HAP-1 (cell line): ENCODE results near the gene PDCD2L.

ENCODE experiments used
- DNase-seq, 2 experiments: peaks; one replicate each; pipeline ENCODE4 v3.0.0-alpha.2; 2016 to 2020; ENCODE audit warnings: low spot score in 2 of 2
- H3K27me3 ChIP-seq: fragments of 250-450 bp; sonication (Bioruptor Pico); 2 replicates; pipeline ENCODE4 v1.5.1; 2020; ENCODE audit warnings: low read depth, mild to moderate bottlenecking, moderate library complexity
- H3K36me3 ChIP-seq: fragments of 250-450 bp; sonication (Bioruptor Pico); replicated peaks from 2 replicates; pipeline ENCODE4 v1.5.1; 2020; ENCODE audit warnings: mild to moderate bottlenecking
- H3K4me1 ChIP-seq: fragments of 250-450 bp; sonication (Bioruptor Pico); 2 replicates; pipeline ENCODE4 v1.5.1; 2020; ENCODE audit warnings: mild to moderate bottlenecking
- H3K4me3 ChIP-seq: fragments of 250-450 bp; sonication (Bioruptor Pico); 2 replicates; pipeline ENCODE4 v1.5.1; 2020; ENCODE audit warnings: mild to moderate bottlenecking, moderate library complexity
- H3K9me3 ChIP-seq: fragments of 250-450 bp; sonication (Bioruptor Pico); 2 replicates; pipeline ENCODE4 v1.5.1; 2020; ENCODE audit warnings: mild to moderate bottlenecking, moderate library complexity
- in situ Hi-C: fragments of 300-500 bp; cut with MboI; formaldehyde crosslinking; loops from 3 replicates; pipeline ENCODE4 v1.14.3; 2020; ENCODE audit warnings: low sequenced_read_pairs, inconsistent platforms, mixed read lengths

Gene PDCD2L

DNA sequence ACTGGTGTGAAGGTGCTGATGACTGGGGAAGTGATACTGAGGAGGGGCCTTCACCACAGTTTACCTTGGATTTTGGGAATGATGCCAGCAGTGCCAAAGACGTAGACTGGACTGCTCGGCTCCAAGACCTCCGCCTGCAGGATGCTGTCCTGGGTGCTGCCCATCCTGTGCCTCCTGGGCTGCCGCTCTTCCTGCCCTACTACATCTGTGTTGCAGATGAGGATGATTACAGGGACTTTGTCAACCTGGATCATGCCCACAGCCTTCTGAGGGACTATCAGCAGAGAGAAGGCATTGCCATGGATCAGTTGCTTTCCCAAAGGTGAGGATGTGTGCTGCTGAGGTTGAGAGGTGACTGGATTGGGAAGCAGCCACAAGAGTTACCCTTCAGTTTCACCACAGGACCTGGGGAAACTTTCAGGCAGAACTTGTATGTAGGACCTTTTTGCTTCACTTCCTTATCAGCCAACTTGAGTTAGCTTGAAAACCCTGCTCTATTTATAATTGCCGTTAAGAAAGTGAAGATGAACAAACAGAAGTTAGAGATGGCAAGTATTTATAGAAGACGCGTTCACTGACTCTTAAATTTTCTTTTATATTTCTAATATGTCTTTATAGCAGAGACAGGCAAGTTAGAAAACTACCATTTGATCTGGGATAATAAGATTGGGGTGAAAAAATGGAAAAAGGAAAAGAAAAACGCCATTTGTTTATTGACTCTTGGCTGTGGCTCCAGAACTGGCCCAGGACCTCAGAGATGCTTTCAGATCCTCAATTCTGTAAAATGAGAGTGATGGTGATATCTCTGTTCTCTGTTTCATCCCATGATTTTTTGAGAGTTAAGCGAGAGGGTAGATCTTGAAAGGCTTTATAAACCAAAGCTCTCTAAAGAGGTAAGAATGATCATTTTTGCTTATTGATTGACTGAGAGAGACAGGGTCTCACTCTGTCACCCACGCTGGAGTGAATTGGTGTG is 5.3 kb downstream of the PDCD2L start:
- peaks cover 3% of the 10 kb centered on the region for H3K4me1 ChIP-seq
- no peak overlapping the region for H3K4me3 ChIP-seq
- H3K27me3 ChIP-seq: no peaks in the 10 kb centered on the region
- peaks cover 42% of the 10 kb centered on the region for H3K36me3 ChIP-seq
- in situ Hi-C loops: no loop called here
- no peak for DNase-seq
- H3K9me3 ChIP-seq: no peaks in the 10 kb centered on the region

DNA sequence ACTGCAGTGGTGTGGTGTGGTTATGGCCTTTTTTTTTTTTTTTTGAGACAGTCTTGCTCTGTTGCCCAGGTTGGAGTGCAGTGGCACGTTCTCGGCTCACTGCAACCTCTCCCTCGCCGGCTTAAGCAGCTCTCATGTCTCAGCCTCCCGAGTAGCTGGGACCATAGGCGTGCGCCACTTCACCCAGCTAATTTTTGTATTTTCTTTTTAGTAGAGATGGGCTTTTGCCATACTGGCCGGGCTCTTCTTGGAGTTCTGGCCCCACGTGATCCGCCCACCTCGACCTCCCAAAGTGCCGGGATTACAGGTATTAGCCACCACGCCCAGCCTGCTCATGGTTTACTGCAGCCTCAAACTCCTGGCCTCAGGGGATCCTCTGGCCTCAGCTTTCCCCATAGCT is 7.0 kb downstream of the PDCD2L start:
- in situ Hi-C loops: no loop called here
- Histone ChIP-seq H3K27me3 (no peaks in the 10 kb centered on the region), H3K9me3 (no peaks in the 10 kb centered on the region), H3K4me1 (no peaks in the 10 kb centered on the region), H3K4me3 (no peak overlapping the region), H3K36me3 (peaks cover 60% of the 10 kb centered on the region)
- no peak for DNase-seq

- H3K9me3 ChIP-seq: no peaks in the 10 kb centered on the region
- H3K4me1 ChIP-seq: no peaks in the 10 kb centered on the region
- in situ Hi-C loops: no loop called here
- H3K4me3 ChIP-seq: no peak overlapping the region
- H3K36me3 ChIP-seq: peaks cover 51% of the 10 kb centered on the region
- no peak for DNase-seq
- no peaks in the 10 kb centered on the region for H3K27me3 ChIP-seq
Measured at GRCh38 chr19:34416021-34416545, 11.9 kb downstream of the PDCD2L start.

DNA sequence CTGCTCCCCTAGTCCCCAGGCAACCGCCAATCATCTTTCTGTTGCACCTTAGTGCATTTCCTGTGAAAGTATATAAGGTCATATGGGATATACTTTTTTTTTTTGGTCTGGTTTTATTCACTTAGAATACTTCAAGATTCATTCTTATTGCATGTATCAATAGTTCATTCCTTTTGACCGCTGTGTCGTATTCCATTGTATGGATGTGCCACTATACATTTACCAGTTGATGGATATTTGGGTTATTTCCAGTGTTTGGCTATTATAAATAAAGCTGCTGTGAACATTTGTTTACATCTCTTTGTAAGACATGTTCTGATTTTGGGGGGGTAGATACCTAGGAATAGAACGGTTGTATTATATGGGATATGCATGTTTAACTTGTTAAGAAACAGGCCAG is 14.1 kb downstream of the PDCD2L start:
- no peaks in the 10 kb centered on the region for H3K4me1 ChIP-seq
- in situ Hi-C loops: no loop called here
- peaks cover 61% of the 10 kb centered on the region for H3K36me3 ChIP-seq
- H3K27me3 ChIP-seq: no peaks in the 10 kb centered on the region
- no peaks in the 10 kb centered on the region for H3K9me3 ChIP-seq
- no peak for DNase-seq
- H3K4me3 ChIP-seq: no peak overlapping the region

DNA sequence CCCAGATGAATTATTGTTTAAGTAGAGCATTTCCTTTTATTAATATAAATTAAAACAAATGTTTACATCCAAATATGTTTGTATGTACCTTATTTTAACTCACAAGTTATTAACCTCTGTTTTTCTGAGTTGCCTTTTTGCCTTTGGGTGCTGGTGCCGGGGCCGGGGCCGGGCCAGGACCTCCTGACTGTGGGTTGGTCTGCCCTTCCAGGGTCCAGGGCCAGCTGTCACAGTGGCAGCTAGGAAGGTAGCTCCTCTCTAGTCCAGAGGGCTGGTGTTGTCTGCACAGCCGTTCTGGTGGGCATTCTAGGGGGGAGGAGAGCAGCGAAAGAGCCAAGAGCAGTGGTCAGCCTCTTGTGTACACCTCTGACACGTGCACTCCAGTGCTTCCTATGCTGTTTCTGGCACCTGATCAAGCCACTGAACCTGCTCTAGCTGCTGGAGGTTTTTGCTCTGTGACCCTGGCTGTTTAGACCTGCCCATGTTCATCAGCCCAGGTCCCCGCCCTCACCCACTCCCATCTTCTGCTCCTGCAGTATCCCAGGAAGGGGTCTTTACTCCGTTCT is 22.0 kb downstream of the PDCD2L start:
- H3K4me3 ChIP-seq: no peak overlapping the region
- in situ Hi-C loops: no loop called here
- H3K36me3 ChIP-seq: peaks cover 38% of the 10 kb centered on the region
- no peaks in the 10 kb centered on the region for H3K9me3 ChIP-seq
- H3K4me1 ChIP-seq: peaks cover 15% of the 10 kb centered on the region
- DNase-seq: no peak
- H3K27me3 ChIP-seq: no peaks in the 10 kb centered on the region

- Histone ChIP-seq H3K27me3 (no peaks in the 10 kb centered on the region), H3K4me1 (peaks cover 15% of the 10 kb centered on the region), H3K36me3 (peaks cover 45% of the 10 kb centered on the region), H3K4me3 (peak overlapping the region; percentile 84), H3K9me3 (no peaks in the 10 kb centered on the region)
- peak in 1 of 2 experiments; percentile 21 for DNase-seq
- in situ Hi-C loops: no loop called here
Measured at GRCh38 chr19:34428549-34429285, 24.5 kb downstream of the PDCD2L start.

- Histone ChIP-seq H3K36me3 (peaks cover 48% of the 10 kb centered on the region), H3K4me3 (peak overlapping the region; percentile 84), H3K9me3 (no peaks in the 10 kb centered on the region), H3K4me1 (peaks cover 15% of the 10 kb centered on the region), H3K27me3 (no peaks in the 10 kb centered on the region)
- DNase-seq: no peak
- in situ Hi-C loops: no loop called here
Measured at GRCh38 chr19:34429553-34429952, 25.4 kb downstream of the PDCD2L start.

DNA sequence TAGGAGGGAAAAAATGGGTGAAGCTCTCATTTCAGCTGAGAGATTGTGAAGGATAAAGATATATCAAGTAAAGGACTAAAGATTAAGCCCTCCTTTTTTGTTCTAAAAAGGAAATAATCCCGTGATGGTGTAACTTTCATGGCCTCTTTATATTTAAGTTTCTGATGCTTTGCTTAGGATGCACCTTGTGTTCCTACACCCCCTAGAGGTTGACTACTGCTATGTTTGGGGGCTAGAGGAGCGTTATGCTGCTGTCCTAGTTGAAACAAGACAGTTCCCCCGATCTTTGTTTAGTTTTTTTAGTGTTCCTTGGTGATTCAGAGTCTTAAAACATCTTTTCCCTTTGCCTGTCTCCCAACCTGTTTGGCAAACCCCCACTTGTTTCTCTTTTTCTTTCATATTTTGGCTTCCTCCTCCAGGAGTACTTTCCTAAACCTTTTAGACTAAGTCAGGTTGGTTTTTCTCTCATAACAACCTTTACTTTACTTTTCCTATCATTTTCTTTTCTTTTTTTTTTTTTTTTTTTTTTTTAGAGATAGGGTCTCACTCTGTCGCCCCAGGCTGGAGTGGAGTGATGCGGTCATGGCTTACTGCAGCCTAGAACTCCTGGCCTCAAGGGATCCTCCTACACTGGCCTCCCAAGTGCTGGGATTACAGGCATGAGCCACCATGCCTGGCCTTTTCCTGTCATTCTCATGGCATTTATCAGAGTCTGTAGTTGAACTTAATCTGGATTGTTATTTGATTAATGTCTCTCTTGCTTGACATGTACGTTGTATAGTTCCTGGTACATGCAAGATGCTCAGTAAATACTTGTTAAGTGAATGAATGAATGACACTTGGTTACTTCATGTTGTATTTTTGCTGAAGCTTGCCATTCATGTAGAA is 26.8 kb downstream of the PDCD2L start:
- no peaks in the 10 kb centered on the region for H3K9me3 ChIP-seq
- peaks cover 61% of the 10 kb centered on the region for H3K36me3 ChIP-seq
- no peaks in the 10 kb centered on the region for H3K27me3 ChIP-seq
- peaks cover 15% of the 10 kb centered on the region for H3K4me1 ChIP-seq
- in situ Hi-C loops: no loop called here
- DNase-seq: peak; percentile 56 to 73
- H3K4me3 ChIP-seq: peak overlapping the region; percentile 84

GRCh38 chr19:34431681-34432402 is 27.6 kb downstream of the PDCD2L start:
- no peak for DNase-seq
- Histone ChIP-seq H3K4me3 (no peak overlapping the region), H3K27me3 (no peaks in the 10 kb centered on the region), H3K36me3 (peaks cover 65% of the 10 kb centered on the region), H3K4me1 (peaks cover 15% of the 10 kb centered on the region), H3K9me3 (no peaks in the 10 kb centered on the region)
- in situ Hi-C loops: no loop called here

GRCh38 chr19:34432797-34433196 is 28.6 kb downstream of the PDCD2L start:
- no peak for DNase-seq
- H3K4me1 ChIP-seq: peaks cover 13% of the 10 kb centered on the region
- no peak overlapping the region for H3K4me3 ChIP-seq
- in situ Hi-C loops: no loop called here
- no peaks in the 10 kb centered on the region for H3K9me3 ChIP-seq
- H3K27me3 ChIP-seq: no peaks in the 10 kb centered on the region
- peaks cover 74% of the 10 kb centered on the region for H3K36me3 ChIP-seq

DNA sequence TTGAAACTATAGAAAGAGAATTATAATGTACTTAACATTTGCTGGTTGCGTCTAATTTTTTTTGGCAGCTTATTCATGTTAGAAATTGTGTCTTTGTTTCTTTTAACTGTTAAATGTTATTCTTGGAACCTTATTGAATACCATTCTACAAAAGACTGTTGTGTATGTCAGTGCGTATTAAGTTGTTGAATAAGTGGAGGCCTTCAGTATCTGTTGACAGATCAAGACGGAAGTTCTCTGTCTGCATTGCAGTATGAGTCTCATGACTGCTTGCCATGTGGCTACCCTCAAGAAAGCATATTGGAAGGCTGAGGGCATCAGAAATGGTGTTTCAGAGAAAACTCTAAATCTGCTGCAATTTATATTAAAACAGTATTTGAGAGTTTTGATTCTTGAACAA is 32.5 kb downstream of the PDCD2L start:
- DNase-seq: no peak
- peaks cover 88% of the 10 kb centered on the region for H3K36me3 ChIP-seq
- H3K27me3 ChIP-seq: no peaks in the 10 kb centered on the region
- no peak overlapping the region for H3K4me3 ChIP-seq
- in situ Hi-C loops: no loop called here
- H3K4me1 ChIP-seq: no peaks in the 10 kb centered on the region
- no peaks in the 10 kb centered on the region for H3K9me3 ChIP-seq

GRCh38 chr19:34448191-34448590 is 44.0 kb downstream of the PDCD2L start:
- Histone ChIP-seq H3K9me3 (no peaks in the 10 kb centered on the region), H3K4me1 (no peaks in the 10 kb centered on the region), H3K27me3 (no peaks in the 10 kb centered on the region), H3K4me3 (no peak overlapping the region), H3K36me3 (peaks cover 90% of the 10 kb centered on the region)
- no peak for DNase-seq
- in situ Hi-C loops: no loop called here
